Measurements from ENCODE around the gene NAALADL2. TPM values are rescaled to one million over a fixed set of nuclear protein-coding genes. Genes with fewer than 3 reads are reported as not detected.

NAALADL2 gene
- total RNA-seq, 1 experiment from 2014 or later: 1.6 TPM

DNA sequence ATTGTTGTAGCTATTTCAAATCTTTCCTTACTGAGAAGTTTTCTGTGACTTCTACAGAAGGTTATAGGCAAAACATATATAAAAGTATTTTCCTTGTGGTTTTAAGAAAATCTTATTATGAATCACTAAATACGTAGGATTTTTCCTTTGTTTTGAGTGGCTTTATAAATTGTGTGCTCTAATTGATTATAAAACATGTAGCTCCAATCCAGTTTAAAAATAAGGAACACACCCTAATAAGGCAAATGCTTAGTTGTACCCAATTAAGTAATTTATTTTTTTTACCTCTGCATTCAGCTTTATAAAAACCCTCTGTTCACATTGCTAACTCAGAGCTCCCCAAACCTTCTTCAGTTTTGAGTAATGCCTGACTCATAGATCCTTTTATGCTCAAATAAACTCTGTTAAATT, 408.0 kb downstream of the NAALADL2 start:
- Histone ChIP-seq H4K91ac (ENCODE audit: insufficient read length, low read depth, low read length) (no peak overlapping the region), H4K5ac (ENCODE audit: insufficient read length, low read depth, low read length) (no peak overlapping the region), H3K4me2 (ENCODE audit: insufficient read depth, insufficient read length, low read length) (no peak overlapping the region), H3K9me3 (ENCODE audit: control insufficient read depth, low read depth, low read length) (no peaks in the 10 kb centered on the region), H2BK5ac (ENCODE audit: insufficient read length, low read length) (no peak overlapping the region), H3K27ac (ENCODE audit: insufficient read length, low read depth, low read length) (no peak overlapping the region), H2BK20ac (ENCODE audit: low read depth, low read length, poor library complexity, severe bottlenecking) (no peak overlapping the region), H2BK15ac (ENCODE audit: low read depth, low read length) (no peak overlapping the region), H3K23ac (ENCODE audit: insufficient read length, low read depth, low read length) (no peak overlapping the region), H3K4me1 (ENCODE audit: insufficient read depth, low read length) (no peaks in the 10 kb centered on the region), H3K79me2 (ENCODE audit: insufficient read depth, low read length) (no peaks in the 10 kb centered on the region), H4K20me1 (ENCODE audit: control insufficient read depth, insufficient read depth, insufficient read length) (no peaks in the 10 kb centered on the region), H2AFZ (ENCODE audit: low read length) (no peak overlapping the region), H2BK12ac (ENCODE audit: insufficient read length, low read depth, low read length) (no peak overlapping the region), H3K23me2 (ENCODE audit: insufficient read length, low read depth, low read length, poor library complexity, severe bottlenecking) (no peaks in the 10 kb centered on the region), H2BK120ac (ENCODE audit: low read depth, low read length, poor library complexity, severe bottlenecking) (no peak overlapping the region), H3K79me1 (ENCODE audit: insufficient read depth, low read depth, low read length, poor library complexity, severe bottlenecking) (no peaks in the 10 kb centered on the region), H3K9ac (ENCODE audit: extremely low read depth, insufficient read length, low read length) (no peak overlapping the region), H3K27me3 (ENCODE audit: insufficient read depth, low read length) (no peaks in the 10 kb centered on the region), H2AK5ac (ENCODE audit: insufficient read length, low read length) (no peak overlapping the region), H3K18ac (ENCODE audit: insufficient read length, low read depth, low read length) (no peak overlapping the region), H3K14ac (ENCODE audit: insufficient read depth, low read length) (no peak overlapping the region), H3T11ph (ENCODE audit: low read length) (no peak overlapping the region), H4K8ac (replicated peaks; ENCODE audit: insufficient read length, low read depth, low read length) (no peak overlapping the region), H3K56ac (ENCODE audit: insufficient read length, low read depth, low read length) (no peak overlapping the region), H3K4ac (ENCODE audit: low read depth, low read length) (no peak overlapping the region)
- no peaks in the 10 kb centered on the region for H3K4me1 Mint-ChIP-seq
- no peak for DNase-seq
- no peak overlapping the region for H3K27ac Mint-ChIP-seq
- no peaks in the 10 kb centered on the region for H3K27me3 Mint-ChIP-seq (ENCODE audit: low read depth)
- no CpG with 5 or more reads among the region's 1 CpG for WGBS (ENCODE audit: extremely low coverage, insufficient read length, low lambda C conversion rate)
- H3K4me3 Mint-ChIP-seq: no peak overlapping the region
- TF ChIP-seq, protein P1, sequence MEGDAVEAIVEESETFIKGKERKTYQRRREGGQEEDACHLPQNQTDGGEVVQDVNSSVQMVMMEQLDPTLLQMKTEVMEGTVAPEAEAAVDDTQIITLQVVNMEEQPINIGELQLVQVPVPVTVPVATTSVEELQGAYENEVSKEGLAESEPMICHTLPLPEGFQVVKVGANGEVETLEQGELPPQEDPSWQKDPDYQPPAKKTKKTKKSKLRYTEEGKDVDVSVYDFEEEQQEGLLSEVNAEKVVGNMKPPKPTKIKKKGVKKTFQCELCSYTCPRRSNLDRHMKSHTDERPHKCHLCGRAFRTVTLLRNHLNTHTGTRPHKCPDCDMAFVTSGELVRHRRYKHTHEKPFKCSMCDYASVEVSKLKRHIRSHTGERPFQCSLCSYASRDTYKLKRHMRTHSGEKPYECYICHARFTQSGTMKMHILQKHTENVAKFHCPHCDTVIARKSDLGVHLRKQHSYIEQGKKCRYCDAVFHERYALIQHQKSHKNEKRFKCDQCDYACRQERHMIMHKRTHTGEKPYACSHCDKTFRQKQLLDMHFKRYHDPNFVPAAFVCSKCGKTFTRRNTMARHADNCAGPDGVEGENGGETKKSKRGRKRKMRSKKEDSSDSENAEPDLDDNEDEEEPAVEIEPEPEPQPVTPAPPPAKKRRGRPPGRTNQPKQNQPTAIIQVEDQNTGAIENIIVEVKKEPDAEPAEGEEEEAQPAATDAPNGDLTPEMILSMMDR (conservative IDR thresholded peaks at IDR 0.05): no peak
- no peaks in the 10 kb centered on the region for H3K36me3 Mint-ChIP-seq (ENCODE audit: insufficient read depth in 1 of 3, low read depth in 3 of 3)
- no peaks in the 10 kb centered on the region for H3K9me3 Mint-ChIP-seq

All from H9 (cell line).